ENCODE data around the gene EML6. TPM values are rescaled to one million over a fixed set of nuclear protein-coding genes. Genes with fewer than 3 reads are reported as not detected.
A peak's percentile ranks its signal among the peaks of the same experiment; 100 is the strongest.

Gene EML6
- total RNA-seq, 4 donors from 2014 or later = 2.7 to 42.5 (median 11.9) TPM

DNA sequence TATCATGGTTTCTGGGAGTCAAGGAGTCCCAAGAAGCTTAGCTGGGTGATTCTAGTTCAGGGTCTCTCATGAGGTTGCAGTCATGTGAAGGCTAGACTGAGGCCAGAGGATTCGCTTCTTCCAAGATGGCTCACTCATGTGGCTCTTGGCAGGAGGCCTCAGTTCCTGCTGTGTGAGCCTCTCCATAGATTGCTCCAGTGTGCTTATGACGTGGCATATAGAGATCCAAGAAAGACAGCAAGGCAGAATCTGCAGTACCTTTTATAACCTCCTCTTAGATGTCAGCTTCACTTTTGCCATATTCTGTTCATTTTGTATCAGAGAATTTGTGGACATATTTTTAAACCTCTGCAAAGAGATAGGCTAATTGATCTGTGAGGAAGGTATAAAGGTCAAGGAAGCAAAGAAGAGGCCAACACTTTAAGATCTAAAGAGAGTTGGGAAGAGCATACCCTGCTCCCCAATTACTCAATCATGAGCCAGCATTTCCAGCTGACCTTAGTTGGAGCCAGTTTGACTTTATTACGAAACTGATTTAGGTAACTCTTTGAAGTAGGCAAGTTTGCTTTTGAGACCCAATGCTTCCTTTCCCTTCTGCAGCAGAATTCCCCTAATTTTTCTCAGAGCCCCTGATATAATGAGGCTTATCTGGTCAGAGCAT is 134.7 kb downstream of the EML6 start:
- Histone ChIP-seq H3K4me1 (no peaks in the 10 kb centered on the region), H3K27me3 (no peaks in the 10 kb centered on the region), H3K9me3 (no peaks in the 10 kb centered on the region), H3K27ac (no peak overlapping the region), H3K36me3 (no peaks in the 10 kb centered on the region), H3K4me3 (no peak overlapping the region)
- in situ Hi-C loops (cut with MboI; ENCODE audit: low sequenced_read_pairs in 4 of 4) = loop anchor here in 1 of 4 donors (25.0 kb wide), 1 partner anchor 329 kb away; no protein-coding TSS in a partner anchor
- ATAC-seq (no peak), DNase-seq (no peak)
- intact Hi-C loops (cut with DNase I; ENCODE audit: low total_unique reads) = no loop called here
- no peak for TF ChIP-seq POLR2A (IDR thresholded peaks at IDR 0.05)
- TF ChIP-seq, protein P1, sequence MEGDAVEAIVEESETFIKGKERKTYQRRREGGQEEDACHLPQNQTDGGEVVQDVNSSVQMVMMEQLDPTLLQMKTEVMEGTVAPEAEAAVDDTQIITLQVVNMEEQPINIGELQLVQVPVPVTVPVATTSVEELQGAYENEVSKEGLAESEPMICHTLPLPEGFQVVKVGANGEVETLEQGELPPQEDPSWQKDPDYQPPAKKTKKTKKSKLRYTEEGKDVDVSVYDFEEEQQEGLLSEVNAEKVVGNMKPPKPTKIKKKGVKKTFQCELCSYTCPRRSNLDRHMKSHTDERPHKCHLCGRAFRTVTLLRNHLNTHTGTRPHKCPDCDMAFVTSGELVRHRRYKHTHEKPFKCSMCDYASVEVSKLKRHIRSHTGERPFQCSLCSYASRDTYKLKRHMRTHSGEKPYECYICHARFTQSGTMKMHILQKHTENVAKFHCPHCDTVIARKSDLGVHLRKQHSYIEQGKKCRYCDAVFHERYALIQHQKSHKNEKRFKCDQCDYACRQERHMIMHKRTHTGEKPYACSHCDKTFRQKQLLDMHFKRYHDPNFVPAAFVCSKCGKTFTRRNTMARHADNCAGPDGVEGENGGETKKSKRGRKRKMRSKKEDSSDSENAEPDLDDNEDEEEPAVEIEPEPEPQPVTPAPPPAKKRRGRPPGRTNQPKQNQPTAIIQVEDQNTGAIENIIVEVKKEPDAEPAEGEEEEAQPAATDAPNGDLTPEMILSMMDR (IDR thresholded peaks at IDR 0.05 in 4 of 5, conservative IDR thresholded peaks at IDR 0.05 in 1 of 5) = no peak

DNA sequence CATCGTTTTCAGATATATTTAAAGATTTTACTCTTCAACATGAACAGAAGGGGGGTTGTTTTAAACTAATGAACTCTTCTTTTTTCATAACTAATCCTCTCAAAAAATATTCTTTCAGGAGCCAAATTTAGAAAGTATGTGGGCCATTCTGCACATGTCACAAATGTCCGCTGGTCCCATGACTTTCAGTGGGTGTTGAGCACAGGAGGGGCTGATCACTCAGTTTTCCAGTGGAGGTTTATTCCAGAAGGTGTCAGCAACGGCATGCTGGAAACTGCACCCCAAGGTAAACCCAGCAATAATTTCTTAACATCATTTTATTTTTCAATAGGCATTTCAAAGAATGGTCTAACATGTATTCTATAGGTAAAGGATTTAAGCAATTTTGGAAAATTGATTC is 136.0 kb downstream of the EML6 start:
- no peaks in the 10 kb centered on the region for H3K36me3 ChIP-seq
- DNase-seq (no peak), ATAC-seq (peak; percentile 55 to 75)
- no peak overlapping the region for H3K4me3 ChIP-seq
- intact Hi-C loops (cut with DNase I; ENCODE audit: low total_unique reads) = loop anchor here (1.0 kb wide), 1 partner anchor 155 kb away; no protein-coding TSS in a partner anchor
- no peaks in the 10 kb centered on the region for H3K9me3 ChIP-seq
- no peaks in the 10 kb centered on the region for H3K4me1 ChIP-seq
- H3K27ac ChIP-seq = no peak overlapping the region
- TF ChIP-seq POLR2A (IDR thresholded peaks at IDR 0.05) = no peak
- TF ChIP-seq, protein P1 (IDR thresholded peaks at IDR 0.05 in 4 of 5, conservative IDR thresholded peaks at IDR 0.05 in 1 of 5) = peak in 3 of 5 experiments; percentile 14 to 33 (median 23)
- in situ Hi-C loops (cut with MboI; ENCODE audit: low sequenced_read_pairs in 4 of 4) = loop anchor here in 1 of 4 donors (25.0 kb wide), 1 partner anchor 328 kb away; no protein-coding TSS in a partner anchor
- no peaks in the 10 kb centered on the region for H3K27me3 ChIP-seq

DNA sequence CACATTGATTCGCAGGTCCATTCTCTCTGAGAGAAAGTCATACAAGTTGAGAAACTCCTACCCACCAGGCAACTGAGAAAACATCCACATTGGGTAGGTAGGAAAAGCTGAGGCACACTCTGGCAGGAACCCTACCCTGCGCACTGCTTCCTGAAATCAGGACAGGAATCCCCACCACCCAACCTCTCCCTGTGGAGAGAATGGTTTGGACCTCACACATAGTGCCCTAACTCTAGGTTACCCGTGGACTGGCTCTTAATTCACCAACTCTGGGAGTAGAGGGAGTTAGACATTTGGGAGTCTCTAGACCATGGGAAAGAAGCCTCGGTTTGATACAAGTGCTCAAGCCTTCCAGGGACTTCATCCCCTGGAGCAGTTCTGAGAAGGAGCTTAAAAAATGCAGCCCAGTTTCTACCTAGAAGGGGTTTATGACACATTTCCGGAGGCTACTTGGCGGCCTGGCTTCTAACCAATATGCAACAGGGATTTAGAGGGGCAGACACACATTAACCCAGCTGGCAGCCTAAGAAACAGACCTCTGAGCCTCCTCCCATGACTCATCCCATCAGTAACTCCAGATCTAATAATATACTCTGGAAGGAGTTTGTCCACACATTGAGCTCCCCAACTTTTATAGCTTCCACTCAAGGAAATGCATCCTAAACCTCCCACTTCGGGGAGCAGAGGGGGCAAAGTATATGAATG is 136.7 kb downstream of the EML6 start:
- TF ChIP-seq, protein P1 (IDR thresholded peaks at IDR 0.05 in 4 of 5, conservative IDR thresholded peaks at IDR 0.05 in 1 of 5) = no peak
- no peak for TF ChIP-seq POLR2A (IDR thresholded peaks at IDR 0.05)
- in situ Hi-C loops (cut with MboI; ENCODE audit: low sequenced_read_pairs in 4 of 4) = loop anchor here in 1 of 4 donors (25.0 kb wide), 1 partner anchor 327 kb away; no protein-coding TSS in a partner anchor
- no peak overlapping the region for H3K27ac ChIP-seq

GRCh38 chr2:54862229-54862628 is 138.8 kb downstream of the EML6 start:
- no peak for TF ChIP-seq POLR2A (IDR thresholded peaks at IDR 0.05)
- TF ChIP-seq, protein P1 (IDR thresholded peaks at IDR 0.05 in 4 of 5, conservative IDR thresholded peaks at IDR 0.05 in 1 of 5) = no peak
- Histone ChIP-seq H3K4me1 (no peaks in the 10 kb centered on the region), H3K9me3 (no peaks in the 10 kb centered on the region), H3K36me3 (no peaks in the 10 kb centered on the region), H3K27me3 (no peaks in the 10 kb centered on the region), H3K4me3 (no peak overlapping the region), H3K27ac (no peak overlapping the region)
- ATAC-seq (no peak), DNase-seq (no peak)
- in situ Hi-C loops (cut with MboI; ENCODE audit: low sequenced_read_pairs in 4 of 4) = loop anchor here in 1 of 4 donors (25.0 kb wide), 1 partner anchor 325 kb away; no protein-coding TSS in a partner anchor
- intact Hi-C loops (cut with DNase I; ENCODE audit: low total_unique reads) = no loop called here

More for the DNA sequence above, 136.7 kb downstream of the EML6 start:
- DNase-seq = no peak
- Histone ChIP-seq H3K27me3 (no peaks in the 10 kb centered on the region), H3K9me3 (no peaks in the 10 kb centered on the region), H3K4me1 (no peaks in the 10 kb centered on the region), H3K4me3 (no peak overlapping the region), H3K36me3 (no peaks in the 10 kb centered on the region)
- intact Hi-C loops (cut with DNase I; ENCODE audit: low total_unique reads) = loop anchor here (1.0 kb wide), 1 partner anchor 154 kb away; no protein-coding TSS in a partner anchor
- peak; percentile 53 to 58 for ATAC-seq

All from gastrocnemius medialis (tissue), 4 donors.